ENCODE measurements around the gene MGMT.

- no peak for TF ChIP-seq CTCF (IDR thresholded peaks at IDR 0.05)
- TF ChIP-seq EP300 (IDR thresholded peaks at IDR 0.05), result no peak
Observed at GRCh38 chr10:129417870-129418269, 49.2 kb upstream of the MGMT start.

Data from ovary (tissue), 3 donors.